GM19240 (cell line): ENCODE measurements around the gene ITIH6.

Source experiments
- DNase-seq: peaks from one replicate; pipeline ENCODE4 v3.0.0; 2011; ENCODE audit warnings: low spot score; ENCODE audit not compliant: insufficient read length

The ITIH6 gene

GRCh38 chrX:54711735-54712134, 86.3 kb downstream of the ITIH6 start:
- no peak for DNase-seq

- DNase-seq, result no peak
These were observed 87.1 kb downstream of the ITIH6 start for GRCh38 chrX:54710920-54711319.

- no peak for DNase-seq
These were observed 89.7 kb downstream of the ITIH6 start for GRCh38 chrX:54708404-54708803.
